Caco-2 (cell line): ENCODE data around the gene KSR2. TPM values are rescaled to one million over a fixed set of nuclear protein-coding genes. Genes with fewer than 3 reads are reported as not detected.

ENCODE experiments used
- BruUV-seq: library from RNA; stranded (reverse); fragments of 400-500 nt; replicated peaks from 2 replicates; lab custom pipeline; 2021; lab: Mats Ljungman, UMichigan
- CTCF ChIA-PET: fragments of 300-600 bp; sonication (Branson Sonifier 250); formaldehyde crosslinking; loops from one replicate; lab custom pipeline; 2022; ENCODE audit warnings: antibody characterized with exemption; lab: Charles Lee
- POLR2A ChIA-PET: fragments of 300-600 bp; sonication (Branson Sonifier 250); formaldehyde crosslinking; loops from one replicate; lab custom pipeline; 2022; ENCODE audit warnings: antibody characterized with exemption; lab: Charles Lee
- DNase-seq, 2 experiments: peaks; one replicate each; pipeline versions ENCODE4 v3.0.0 to v3.0.0-alpha.2; 2020 to 2022
- H3K27me3 ChIP-seq: replicated peaks from 2 replicates; pipeline ENCODE4 v1.6.0; 2011; ENCODE audit warnings: low read length; ENCODE audit not compliant: control insufficient read depth, insufficient read depth
- H3K36me3 ChIP-seq: 2 replicates; pipeline ENCODE4 v1.5.1; 2011; ENCODE audit warnings: low read length; ENCODE audit not compliant: control insufficient read depth, insufficient read depth
- H3K4me1 ChIP-seq: fragments of 250-450 bp; sonication (Bioruptor Pico); 2 replicates; pipeline ENCODE4 v1.5.1; 2020; ENCODE audit warnings: mild to moderate bottlenecking
- H3K4me3 ChIP-seq: 2 replicates; pipeline ENCODE4 v1.5.1; 2011; ENCODE audit warnings: low read depth, mild to moderate bottlenecking, control low read depth, low read length
- H3K9me3 ChIP-seq: fragments of 250-450 bp; sonication (Bioruptor Pico); 2 replicates; pipeline ENCODE4 v1.5.1; 2020; ENCODE audit warnings: mild to moderate bottlenecking, moderate library complexity
- H3K27ac Mint-ChIP-seq: one replicate; pipeline ENCODE4 v1.8.0; 2022; ENCODE audit warnings: mixed read lengths; ENCODE audit not compliant: unreplicated experiment
- H3K27me3 Mint-ChIP-seq: one replicate; pipeline ENCODE4 v1.8.0; 2022; ENCODE audit warnings: mixed read lengths; ENCODE audit not compliant: insufficient read depth, unreplicated experiment
- H3K36me3 Mint-ChIP-seq: one replicate; pipeline ENCODE4 v1.8.0; 2022; ENCODE audit warnings: mild to moderate bottlenecking, mixed read lengths; ENCODE audit not compliant: insufficient read depth, unreplicated experiment
- H3K4me1 Mint-ChIP-seq: one replicate; pipeline ENCODE4 v1.8.0; 2022; ENCODE audit warnings: low read depth, mixed read lengths; ENCODE audit not compliant: unreplicated experiment
- H3K4me3 Mint-ChIP-seq: one replicate; pipeline ENCODE4 v1.8.0; 2022; ENCODE audit warnings: mild to moderate bottlenecking, moderate library complexity, mixed read lengths; ENCODE audit not compliant: unreplicated experiment
- H3K9me3 Mint-ChIP-seq: one replicate; pipeline ENCODE4 v1.8.0; 2022; ENCODE audit warnings: mixed read lengths; ENCODE audit not compliant: unreplicated experiment
- intact Hi-C: fragments of 100-400 bp; cut with micrococcal nuclease; formaldehyde crosslinking; loops from one replicate; pipeline ENCODE4 v1.10.0; 2022; ENCODE audit not compliant: unreplicated experiment
- total RNA-seq: library from RNA; stranded (reverse); gene quantifications from 2 replicates; pipeline ENCODE4 v1.2.3, GENCODE V29; 2022
- TF ChIP-seq, protein P1 (sequence below), 2 experiments: fragments of 200-600 bp in 1 of 2; IDR thresholded peaks; 1 replicate in 1 of 2; 2 replicates in 1 of 2; pipeline versions ENCODE4 v1.5.1 to v1.8.0; 2011 to 2022; ENCODE audit warnings: antibody characterized with exemption in 1 of 2, control low read depth in 1 of 2, inconsistent platforms in 1 of 2, low read depth in 1 of 2, low read length in 1 of 2, mild to moderate bottlenecking in 1 of 2, moderate library complexity in 1 of 2; ENCODE audit not compliant: insufficient read depth in 1 of 2, severe bottlenecking in 1 of 2, unreplicated experiment in 1 of 2

Gene KSR2
- total RNA-seq, 1 experiment from 2014 or later = 0.66 TPM

DNA sequence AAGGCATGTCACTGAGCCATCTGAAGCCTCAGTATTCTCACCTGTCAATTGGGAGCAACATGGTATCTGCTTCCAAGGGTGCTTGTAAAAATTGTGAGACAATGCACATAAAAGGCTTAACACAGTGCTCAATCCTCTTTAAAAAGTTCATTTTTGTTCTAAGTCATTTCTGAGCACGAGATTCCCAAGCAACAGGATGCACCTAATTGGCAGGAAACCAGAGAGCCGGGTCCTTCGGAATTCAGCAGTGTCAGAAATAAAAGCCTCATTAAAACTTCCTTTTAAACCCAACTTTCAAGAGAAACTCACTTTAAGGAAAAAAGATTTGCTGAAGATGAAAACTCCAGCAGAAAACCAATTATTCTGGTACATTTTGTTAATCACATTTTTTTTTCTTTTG, 494.9 kb downstream of the KSR2 start:
- intact Hi-C loops = no loop called here
- Mint-ChIP-seq H3K4me1 (no peaks in the 10 kb centered on the region), H3K9me3 (no peaks in the 10 kb centered on the region), H3K36me3 (no peaks in the 10 kb centered on the region), H3K27me3 (peaks cover 7% of the 10 kb centered on the region), H3K4me3 (no peak overlapping the region), H3K27ac (no peak overlapping the region)
- Histone ChIP-seq H3K9me3 (no peaks in the 10 kb centered on the region), H3K4me3 (no peak overlapping the region), H3K36me3 (no peaks in the 10 kb centered on the region), H3K27me3 (no peaks in the 10 kb centered on the region), H3K4me1 (no peaks in the 10 kb centered on the region)
- ChIA-PET CTCF (no interaction called here), POLR2A (no interaction called here)
- TF ChIP-seq, protein P1, sequence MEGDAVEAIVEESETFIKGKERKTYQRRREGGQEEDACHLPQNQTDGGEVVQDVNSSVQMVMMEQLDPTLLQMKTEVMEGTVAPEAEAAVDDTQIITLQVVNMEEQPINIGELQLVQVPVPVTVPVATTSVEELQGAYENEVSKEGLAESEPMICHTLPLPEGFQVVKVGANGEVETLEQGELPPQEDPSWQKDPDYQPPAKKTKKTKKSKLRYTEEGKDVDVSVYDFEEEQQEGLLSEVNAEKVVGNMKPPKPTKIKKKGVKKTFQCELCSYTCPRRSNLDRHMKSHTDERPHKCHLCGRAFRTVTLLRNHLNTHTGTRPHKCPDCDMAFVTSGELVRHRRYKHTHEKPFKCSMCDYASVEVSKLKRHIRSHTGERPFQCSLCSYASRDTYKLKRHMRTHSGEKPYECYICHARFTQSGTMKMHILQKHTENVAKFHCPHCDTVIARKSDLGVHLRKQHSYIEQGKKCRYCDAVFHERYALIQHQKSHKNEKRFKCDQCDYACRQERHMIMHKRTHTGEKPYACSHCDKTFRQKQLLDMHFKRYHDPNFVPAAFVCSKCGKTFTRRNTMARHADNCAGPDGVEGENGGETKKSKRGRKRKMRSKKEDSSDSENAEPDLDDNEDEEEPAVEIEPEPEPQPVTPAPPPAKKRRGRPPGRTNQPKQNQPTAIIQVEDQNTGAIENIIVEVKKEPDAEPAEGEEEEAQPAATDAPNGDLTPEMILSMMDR (IDR thresholded peaks at IDR 0.05; ENCODE audit: insufficient read depth in 1 of 2, low read depth in 1 of 2, low read length in 1 of 2, severe bottlenecking in 1 of 2, unreplicated experiment in 1 of 2) = no peak
- no TSS peak for BruUV-seq
- DNase-seq = no peak

DNA sequence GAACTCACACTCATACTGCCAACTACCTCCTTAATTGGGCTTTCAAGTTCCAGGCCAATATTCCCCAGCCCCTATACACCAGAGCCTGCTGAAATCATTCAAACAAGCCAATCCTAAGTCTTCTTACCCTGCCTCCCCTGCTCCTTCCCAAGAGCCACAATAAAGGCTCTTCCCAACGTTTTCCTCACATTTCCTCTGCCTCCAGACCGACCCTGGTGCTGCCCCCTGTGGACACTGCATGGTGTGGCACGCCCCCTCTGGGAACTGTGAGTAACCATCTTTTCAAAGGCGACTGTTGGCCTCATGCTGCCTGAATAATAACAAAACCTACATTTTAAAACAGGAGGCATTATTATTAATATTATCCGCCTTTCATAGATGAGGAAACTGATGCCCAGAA, 495.8 kb downstream of the KSR2 start:
- BruUV-seq = no TSS peak
- DNase-seq = peak in 1 of 2 experiments; percentile 49
- Mint-ChIP-seq H3K36me3 (no peaks in the 10 kb centered on the region), H3K4me1 (no peaks in the 10 kb centered on the region), H3K27ac (no peak overlapping the region), H3K4me3 (no peak overlapping the region), H3K27me3 (peaks cover 7% of the 10 kb centered on the region), H3K9me3 (no peaks in the 10 kb centered on the region)
- Histone ChIP-seq H3K36me3 (no peaks in the 10 kb centered on the region), H3K27me3 (no peaks in the 10 kb centered on the region), H3K9me3 (no peaks in the 10 kb centered on the region), H3K4me1 (no peaks in the 10 kb centered on the region), H3K4me3 (no peak overlapping the region)
- intact Hi-C loops = no loop called here
- CTCF ChIA-PET = no interaction called here
- TF ChIP-seq, protein P1 (IDR thresholded peaks at IDR 0.05; ENCODE audit: insufficient read depth in 1 of 2, low read depth in 1 of 2, low read length in 1 of 2, severe bottlenecking in 1 of 2, unreplicated experiment in 1 of 2) = peak; percentile 42 to 63
- POLR2A ChIA-PET = no interaction called here

DNA sequence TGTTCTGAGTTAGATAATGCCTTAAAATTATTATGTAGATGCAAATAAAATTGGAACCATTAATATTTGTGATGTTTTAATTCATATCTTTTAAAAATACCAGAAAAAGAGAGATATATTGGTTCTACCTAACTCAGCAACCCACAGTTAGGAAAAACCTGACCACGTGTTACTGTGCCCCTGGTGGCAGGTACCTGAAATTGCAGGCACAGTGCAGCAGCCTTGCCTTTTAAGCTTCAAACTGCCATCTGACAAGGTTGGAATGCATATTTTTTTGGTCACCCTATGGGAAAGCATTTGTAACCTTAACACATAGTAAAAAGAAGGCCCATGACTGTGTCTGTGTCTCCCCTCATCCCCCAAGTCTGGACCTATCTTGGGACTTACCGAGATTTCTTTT, 498.0 kb downstream of the KSR2 start:
- H3K27ac Mint-ChIP-seq = no peak overlapping the region
- intact Hi-C loops = no loop called here
- peaks cover 12% of the 10 kb centered on the region for H3K4me1 ChIP-seq
- no peaks in the 10 kb centered on the region for H3K36me3 ChIP-seq
- BruUV-seq = no TSS peak
- TF ChIP-seq, protein P1 (IDR thresholded peaks at IDR 0.05; ENCODE audit: insufficient read depth in 1 of 2, low read depth in 1 of 2, low read length in 1 of 2, severe bottlenecking in 1 of 2, unreplicated experiment in 1 of 2) = peak; percentile 8 to 40
- no peaks in the 10 kb centered on the region for H3K9me3 Mint-ChIP-seq
- H3K4me1 Mint-ChIP-seq = peaks cover 7% of the 10 kb centered on the region
- no peaks in the 10 kb centered on the region for H3K27me3 ChIP-seq
- peaks cover 7% of the 10 kb centered on the region for H3K27me3 Mint-ChIP-seq
- no peak overlapping the region for H3K4me3 ChIP-seq
- CTCF ChIA-PET = no interaction called here
- H3K4me3 Mint-ChIP-seq = no peak overlapping the region
- POLR2A ChIA-PET = no interaction called here
- no peaks in the 10 kb centered on the region for H3K9me3 ChIP-seq
- no peak for DNase-seq
- H3K36me3 Mint-ChIP-seq = no peaks in the 10 kb centered on the region
